ENCODE measurements around the gene NDC1. TPM values are rescaled to one million over a fixed set of nuclear protein-coding genes. Genes with fewer than 3 reads are reported as not detected.

Gene NDC1
- total RNA-seq, 1 donor from 2014 or later: 40.9 TPM

DNA sequence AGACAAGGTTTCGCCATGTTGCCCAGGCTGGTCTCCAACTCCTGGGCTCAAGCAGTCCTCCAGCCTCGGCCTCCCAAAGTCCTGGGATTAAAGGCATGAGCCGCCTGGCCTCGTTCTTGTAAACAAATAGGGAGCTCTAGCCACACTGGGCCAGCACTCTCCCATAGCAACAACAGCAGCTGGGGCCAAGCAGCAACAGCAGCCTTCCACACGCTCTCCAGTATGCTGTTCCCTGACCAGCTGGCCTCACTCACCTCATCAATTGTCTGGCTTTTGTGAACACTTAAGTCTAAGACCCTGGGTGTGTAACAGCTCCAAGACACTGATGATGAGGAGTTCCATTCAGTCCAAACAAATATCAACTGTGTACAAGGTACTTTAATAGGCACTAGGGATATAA is 82.2 kb downstream of the NDC1 start:
- TF ChIP-seq, protein P1, sequence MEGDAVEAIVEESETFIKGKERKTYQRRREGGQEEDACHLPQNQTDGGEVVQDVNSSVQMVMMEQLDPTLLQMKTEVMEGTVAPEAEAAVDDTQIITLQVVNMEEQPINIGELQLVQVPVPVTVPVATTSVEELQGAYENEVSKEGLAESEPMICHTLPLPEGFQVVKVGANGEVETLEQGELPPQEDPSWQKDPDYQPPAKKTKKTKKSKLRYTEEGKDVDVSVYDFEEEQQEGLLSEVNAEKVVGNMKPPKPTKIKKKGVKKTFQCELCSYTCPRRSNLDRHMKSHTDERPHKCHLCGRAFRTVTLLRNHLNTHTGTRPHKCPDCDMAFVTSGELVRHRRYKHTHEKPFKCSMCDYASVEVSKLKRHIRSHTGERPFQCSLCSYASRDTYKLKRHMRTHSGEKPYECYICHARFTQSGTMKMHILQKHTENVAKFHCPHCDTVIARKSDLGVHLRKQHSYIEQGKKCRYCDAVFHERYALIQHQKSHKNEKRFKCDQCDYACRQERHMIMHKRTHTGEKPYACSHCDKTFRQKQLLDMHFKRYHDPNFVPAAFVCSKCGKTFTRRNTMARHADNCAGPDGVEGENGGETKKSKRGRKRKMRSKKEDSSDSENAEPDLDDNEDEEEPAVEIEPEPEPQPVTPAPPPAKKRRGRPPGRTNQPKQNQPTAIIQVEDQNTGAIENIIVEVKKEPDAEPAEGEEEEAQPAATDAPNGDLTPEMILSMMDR (conservative IDR thresholded peaks at IDR 0.05; ENCODE audit: low read depth, low read length): no peak
- DNase-seq (ENCODE audit: low read depth): no peak
- H3K4me3 ChIP-seq (ENCODE audit: low read depth, low read length): no peak overlapping the region

DNA sequence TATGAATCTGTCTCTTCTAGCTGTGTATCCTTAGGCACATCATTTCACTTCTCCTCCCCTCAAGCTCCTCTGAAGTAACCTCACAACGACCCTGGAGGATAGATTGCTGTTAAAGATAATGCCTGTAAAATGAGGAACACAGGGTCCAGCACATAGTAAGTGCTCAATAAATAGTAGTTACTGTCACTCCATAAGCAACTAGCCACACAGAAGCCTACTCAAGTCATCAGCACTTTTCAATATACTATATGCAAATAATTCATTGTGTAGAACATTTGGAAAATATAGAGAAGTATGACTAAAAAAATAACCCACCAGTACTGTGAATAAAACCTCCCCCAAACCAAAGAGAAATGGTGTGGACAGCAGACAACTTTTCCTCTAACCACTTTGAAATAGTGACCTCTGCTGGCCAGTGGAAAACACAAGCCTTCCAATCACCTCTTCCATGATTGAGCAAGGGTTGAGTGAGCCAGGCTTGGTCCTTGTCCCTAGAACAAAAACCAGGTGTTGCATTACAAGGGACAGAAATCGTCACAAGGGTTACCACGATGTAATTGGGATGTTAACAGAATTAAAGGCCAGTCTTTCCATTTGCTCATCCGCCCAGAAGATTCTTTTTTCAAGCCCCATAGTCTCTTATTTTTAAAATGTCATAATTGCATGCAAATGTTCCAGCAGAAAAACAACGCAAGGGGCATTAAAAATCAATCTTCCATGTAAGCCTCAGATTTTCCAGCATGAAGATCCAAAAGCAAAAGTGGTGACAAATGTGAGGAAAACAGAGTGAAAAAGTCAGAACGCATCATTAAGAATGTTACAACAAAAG is 83.4 kb downstream of the NDC1 start:
- H3K4me3 ChIP-seq (ENCODE audit: low read depth, low read length): no peak overlapping the region
- DNase-seq (ENCODE audit: low read depth): no peak
- TF ChIP-seq, protein P1 (conservative IDR thresholded peaks at IDR 0.05; ENCODE audit: low read depth, low read length): peak; percentile 92

DNA sequence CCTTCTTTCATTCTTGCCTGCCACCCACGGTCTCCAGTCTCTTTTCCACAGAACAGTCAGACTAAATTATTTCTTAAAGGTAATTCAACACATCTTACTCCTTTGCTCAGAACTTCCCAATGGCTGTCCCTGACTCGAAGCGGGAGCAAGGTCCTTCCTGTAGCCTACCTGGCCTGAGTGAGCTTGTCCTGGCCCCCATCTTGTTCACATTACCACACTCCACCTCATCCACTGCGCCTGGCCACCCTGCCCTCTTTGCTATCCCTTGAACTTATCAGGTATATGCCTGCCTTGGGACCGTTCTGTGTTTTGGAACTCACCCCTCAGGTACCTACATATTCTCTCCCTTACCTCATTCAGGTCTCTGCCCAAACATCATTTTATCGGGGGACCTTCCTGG is 85.8 kb downstream of the NDC1 start:
- DNase-seq (ENCODE audit: low read depth): no peak
- H3K4me3 ChIP-seq (ENCODE audit: low read depth, low read length): no peak overlapping the region
- TF ChIP-seq, protein P1 (conservative IDR thresholded peaks at IDR 0.05; ENCODE audit: low read depth, low read length): no peak

DNA sequence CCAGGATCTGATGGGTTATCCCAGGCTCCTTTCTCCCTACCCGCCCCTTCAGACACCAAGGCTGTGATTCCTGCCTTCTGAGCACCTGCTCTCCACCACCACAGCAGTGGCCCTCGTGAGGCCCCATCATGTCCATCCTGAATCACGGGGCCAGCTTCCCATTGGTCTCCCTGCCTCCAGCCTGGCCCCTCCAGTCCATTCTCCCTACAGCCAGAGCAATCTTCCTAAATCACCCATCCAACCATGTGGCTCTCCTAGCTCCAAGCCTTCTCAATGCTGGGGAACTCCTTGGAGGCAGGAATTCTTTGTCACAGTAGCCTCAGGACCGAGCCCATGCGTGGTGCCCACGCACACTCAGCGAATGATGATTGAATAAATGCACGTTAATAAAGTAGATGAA is 90.3 kb downstream of the NDC1 start:
- H3K4me3 ChIP-seq (ENCODE audit: low read depth, low read length): no peak overlapping the region
- TF ChIP-seq, protein P1 (conservative IDR thresholded peaks at IDR 0.05; ENCODE audit: low read depth, low read length): no peak
- no peak for DNase-seq (ENCODE audit: low read depth)

DNA sequence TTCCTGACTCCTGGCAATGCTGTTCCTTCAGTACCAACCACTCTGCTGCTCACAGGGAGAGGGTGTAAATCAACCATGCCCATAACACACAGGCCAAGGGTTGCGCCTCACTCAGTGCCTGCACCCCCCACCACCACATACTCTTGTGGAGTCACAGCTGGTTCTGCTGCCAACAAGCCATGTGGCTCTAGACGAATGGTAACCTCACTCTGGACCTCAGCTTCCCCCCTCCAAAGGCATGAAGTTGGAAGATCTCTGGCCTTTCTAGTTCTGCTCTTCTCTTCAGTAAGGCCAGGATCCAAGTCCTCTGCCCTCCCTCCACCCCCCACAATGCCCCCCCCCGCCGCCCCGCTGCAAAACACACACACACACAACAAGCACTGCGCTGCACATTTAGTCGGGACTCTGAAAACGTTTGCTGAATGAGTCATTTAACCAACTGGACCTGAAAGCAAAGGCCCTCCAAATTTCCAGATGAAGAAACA is 97.4 kb downstream of the NDC1 start:
- DNase-seq (ENCODE audit: low read depth): no peak
- peak overlapping the region; percentile 62 for H3K4me3 ChIP-seq (ENCODE audit: low read depth, low read length)
- TF ChIP-seq, protein P1 (conservative IDR thresholded peaks at IDR 0.05; ENCODE audit: low read depth, low read length): no peak

DNA sequence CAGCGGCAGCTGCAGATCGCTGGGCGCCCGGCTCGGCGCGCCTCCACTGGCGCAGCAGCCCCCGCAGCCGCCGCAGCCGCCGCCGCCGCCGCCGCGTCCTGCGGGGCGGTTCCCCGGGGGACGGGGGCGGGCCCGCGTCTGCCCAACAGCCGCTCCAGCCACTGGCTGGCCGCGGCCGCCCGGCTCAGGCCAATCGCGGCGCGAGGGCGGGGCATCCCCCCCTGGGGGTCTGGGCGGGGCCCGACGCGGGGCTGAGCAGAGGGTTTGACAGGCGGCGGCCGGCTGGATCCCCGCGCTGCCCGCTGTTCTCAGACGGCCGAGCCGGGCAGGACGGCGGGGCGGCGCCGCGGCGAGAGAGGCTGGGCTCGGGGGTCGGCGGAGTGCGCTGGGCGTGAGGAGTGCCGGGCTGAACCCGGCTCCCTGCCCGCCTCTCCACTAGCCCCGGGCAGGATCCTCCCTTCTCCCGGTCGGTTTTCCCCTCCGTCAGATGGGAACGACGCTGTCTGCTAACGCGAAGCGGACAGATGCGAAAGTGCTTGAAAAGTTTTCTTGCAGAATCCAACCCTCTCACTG is 98.9 kb downstream of the NDC1 start, which contains the start of gene GLIS1:
Gene GLIS1, minus strand, starts transcription at position 56 of the 573 bp plus-strand sequence. CDS start 1,100 bp downstream, outside the sequence.
- DNase-seq (ENCODE audit: low read depth): no peak
- TF ChIP-seq, protein P1 (conservative IDR thresholded peaks at IDR 0.05; ENCODE audit: low read depth, low read length): no peak
- H3K4me3 ChIP-seq (ENCODE audit: low read depth, low read length): peak within 1 kb of the TSS; percentile 77
